Stimulated activated CD8-positive, alpha-beta memory T cell treated with anti-CD3 and anti-CD28 coated beads, Interleukin-12 subunit alpha, Interleukin-12 subunit beta, amount 100 ng/mL, for 4 hours (primary cell): ENCODE measurements around the gene CEP112.

Experiments
- DNase-seq: peaks from one replicate; pipeline ENCODE4 v3.0.0-alpha.2; 2020; ENCODE audit warnings: low read depth

CEP112 gene

DNA sequence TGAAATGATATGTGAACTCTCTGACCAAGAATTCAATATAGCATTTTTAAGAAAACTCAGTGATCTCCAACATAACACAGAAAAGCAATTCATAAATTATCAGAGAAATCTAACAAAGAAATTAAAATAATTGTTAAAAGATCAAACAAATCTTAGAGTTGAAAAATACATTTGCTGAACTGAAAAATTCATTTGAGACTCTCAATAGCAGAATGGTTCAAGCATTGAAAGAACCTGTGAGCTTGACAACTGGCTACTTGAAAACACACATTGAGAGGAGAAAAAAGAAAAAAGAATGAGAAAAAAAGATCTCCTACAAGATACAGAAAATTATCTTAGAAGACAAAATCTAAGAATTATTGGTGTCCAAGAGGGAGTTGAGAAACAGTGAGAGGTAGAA, 203.5 kb downstream of the CEP112 start:
- DNase-seq = no peak

DNA sequence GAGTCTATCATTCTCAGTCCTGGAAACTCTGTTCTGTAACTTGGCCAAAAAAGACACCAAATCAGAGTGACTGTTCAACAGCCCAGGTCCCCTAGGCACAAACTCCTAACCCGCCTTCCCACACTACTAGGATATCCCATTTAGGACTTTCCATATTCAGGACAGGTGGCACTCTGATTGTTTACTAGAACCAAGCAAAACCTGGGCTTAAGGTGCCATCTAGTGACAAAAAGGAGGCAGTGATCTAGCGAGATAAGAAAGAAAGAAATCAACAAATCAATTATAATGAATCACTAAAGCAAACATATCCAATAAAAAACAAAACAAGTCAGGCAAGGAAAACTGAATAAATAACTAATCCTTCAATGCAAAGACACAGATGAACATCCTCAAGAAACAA, 203.9 kb downstream of the CEP112 start:
- DNase-seq = no peak

DNA sequence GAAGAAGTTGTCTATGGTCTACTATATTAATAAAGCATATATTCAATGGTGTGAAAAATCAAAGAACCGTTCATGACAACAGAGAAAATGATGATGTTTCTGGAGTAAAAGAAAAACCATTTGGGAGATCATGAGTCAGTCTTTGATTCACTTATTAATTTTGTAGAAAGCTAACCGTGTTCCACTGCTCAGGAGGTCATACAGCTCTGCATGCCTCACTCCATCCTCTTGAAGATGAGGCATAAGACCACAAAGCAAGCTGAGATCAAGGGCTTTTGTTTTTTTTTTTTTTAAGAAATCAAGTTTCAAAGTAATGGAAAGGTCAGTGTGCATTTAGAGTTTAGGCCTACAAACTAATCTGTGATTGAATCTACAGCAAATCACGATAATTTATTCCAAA, 206.4 kb downstream of the CEP112 start:
- DNase-seq = no peak

GRCh38 chr17:65984299-65984698, 207.6 kb downstream of the CEP112 start:
- DNase-seq = no peak

DNA sequence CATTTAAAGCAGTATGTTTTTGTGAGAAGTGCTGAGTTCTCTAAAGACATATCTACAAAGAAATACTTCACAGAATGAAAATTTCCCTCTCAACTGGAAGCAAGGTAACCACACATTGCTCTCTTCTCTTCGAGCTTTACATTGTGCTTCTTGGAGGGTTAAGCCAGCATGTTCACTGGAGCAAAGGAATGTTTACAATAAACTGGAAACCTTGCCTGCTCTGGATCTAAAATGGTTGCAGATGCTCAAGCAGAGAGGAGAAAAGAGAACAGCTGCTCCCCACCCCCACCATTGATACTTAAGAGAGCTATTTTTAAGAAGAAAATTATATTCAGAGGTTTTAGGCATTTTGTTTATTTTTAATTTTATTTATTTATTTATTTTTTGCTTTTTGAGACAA, 213.1 kb downstream of the CEP112 start:
- DNase-seq = no peak

GRCh38 chr17:65977041-65977440, 214.9 kb downstream of the CEP112 start:
- DNase-seq = no peak

DNA sequence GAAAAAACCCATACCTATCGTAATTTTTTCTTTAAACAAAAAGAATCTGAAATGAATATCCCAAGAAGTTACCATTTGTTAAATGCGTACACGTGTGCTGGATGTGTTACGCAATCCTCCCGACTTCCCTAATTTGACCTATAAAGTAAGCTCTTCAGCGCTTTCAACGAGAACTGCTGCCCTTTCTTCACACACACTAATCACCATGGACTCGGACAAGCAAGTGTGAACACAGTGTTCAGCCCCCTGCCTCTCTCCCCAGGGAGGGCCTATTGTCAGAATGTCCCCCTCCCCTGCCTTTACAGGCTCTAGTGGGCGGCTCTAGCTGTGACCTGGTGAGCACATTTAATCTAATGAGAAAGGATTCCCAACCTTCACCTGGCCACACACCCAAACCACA, 216.1 kb downstream of the CEP112 start:
- no peak for DNase-seq

DNA sequence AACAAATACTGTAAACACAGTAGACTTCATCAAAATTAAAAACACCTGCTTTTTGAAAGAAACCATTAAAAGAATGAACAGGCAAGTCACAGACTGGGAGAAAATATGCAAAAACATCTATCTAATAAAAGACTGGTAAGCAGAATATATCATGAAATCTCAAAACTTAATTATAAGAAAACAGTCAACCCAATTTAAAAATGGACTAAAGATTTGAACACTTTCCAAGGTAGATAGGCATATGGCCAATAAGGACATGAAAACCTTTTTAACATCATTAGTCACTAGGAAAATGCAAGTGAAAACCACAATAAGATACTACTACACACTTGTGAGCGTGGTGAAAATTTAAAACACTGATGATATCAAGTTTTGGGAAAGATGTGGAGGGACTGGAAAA, 218.7 kb downstream of the CEP112 start:
- DNase-seq = no peak

DNA sequence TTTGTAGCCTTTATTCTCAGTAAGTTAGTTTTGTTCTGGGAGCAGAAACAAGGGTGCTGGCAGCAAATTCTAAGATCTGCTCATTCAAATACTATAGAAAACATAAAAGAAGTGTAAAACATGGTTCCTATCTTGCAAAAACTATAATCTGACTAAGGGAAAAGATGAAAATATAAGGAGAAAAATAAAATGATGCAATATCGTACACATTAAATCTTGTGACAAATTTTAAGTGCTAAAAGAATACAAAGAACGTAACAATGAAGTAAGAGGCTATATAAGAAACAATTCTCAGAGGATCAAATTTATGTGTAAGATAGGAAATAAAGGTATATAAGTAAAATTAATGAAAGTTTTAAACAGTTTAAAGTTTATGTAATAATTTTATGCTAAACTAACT, 224.6 kb downstream of the CEP112 start:
- no peak for DNase-seq

- no peak for DNase-seq
These were observed 225.7 kb downstream of the CEP112 start for GRCh38 chr17:65966072-65966695.

GRCh38 chr17:65963179-65963578, 228.8 kb downstream of the CEP112 start:
- DNase-seq = no peak

DNA sequence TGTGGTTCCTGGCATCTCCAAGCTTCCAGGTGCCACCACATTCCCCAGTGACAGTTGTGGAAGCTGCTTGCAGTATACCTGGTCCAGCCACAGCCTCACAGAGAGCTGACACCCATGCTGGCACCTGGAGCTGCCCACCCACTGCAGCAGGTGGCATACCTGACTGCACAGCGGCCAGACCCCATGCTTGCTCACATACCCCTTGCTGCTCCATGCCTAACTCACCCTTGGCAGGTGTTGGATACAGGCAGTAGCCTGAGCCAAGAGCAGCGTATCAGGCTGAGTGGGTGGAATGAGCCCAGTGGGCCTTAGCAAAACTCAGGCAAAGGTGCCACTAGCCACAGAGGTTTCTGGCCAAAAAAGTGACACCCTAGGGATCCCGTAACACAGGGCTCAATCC, 232.3 kb downstream of the CEP112 start:
- DNase-seq = no peak

DNA sequence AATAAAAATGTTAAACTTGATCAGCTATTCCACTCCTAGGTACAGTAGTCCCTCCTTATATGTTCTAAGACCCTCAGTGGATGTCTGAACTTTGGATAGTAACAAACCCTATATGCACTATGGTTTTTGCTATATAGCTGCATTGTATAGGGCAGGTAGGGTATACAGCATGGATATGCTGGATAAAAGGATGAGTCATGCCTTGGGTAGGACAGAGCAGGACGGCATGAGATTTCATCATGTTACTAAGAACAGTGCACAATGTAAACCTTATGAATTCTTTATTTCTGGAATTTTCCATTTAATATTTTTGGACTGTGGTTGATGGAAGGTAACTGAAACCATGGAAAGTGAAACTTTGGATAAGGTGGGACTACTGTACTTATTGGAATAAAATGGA, 235.1 kb downstream of the CEP112 start:
- DNase-seq = no peak

GRCh38 chr17:65954148-65954449, 237.8 kb downstream of the CEP112 start:
- no peak for DNase-seq

- no peak for DNase-seq
These were observed 238.4 kb downstream of the CEP112 start for GRCh38 chr17:65953316-65954147.

DNA sequence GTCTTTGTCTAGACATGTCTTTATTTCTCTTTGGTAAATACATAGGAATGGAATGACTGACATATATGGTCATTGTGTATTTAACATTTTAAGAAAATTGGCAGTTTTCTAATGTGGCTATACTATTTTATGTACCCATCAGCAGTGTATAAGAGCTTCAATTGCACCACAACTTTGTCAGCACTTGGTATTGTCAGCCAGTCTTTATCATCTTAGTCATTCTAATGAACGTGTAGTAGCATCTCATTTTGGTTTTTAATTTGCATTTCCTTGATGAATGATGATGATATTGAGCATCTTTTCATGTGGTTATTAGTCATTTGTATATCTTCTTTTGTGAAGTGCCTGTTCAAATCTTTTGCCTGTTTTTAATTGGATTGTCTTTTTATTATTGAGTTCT, 239.3 kb downstream of the CEP112 start:
- DNase-seq = no peak

GRCh38 chr17:65952015-65952414, 239.9 kb downstream of the CEP112 start:
- DNase-seq = no peak

GRCh38 chr17:65947831-65948230, 244.1 kb downstream of the CEP112 start:
- DNase-seq = no peak

DNA sequence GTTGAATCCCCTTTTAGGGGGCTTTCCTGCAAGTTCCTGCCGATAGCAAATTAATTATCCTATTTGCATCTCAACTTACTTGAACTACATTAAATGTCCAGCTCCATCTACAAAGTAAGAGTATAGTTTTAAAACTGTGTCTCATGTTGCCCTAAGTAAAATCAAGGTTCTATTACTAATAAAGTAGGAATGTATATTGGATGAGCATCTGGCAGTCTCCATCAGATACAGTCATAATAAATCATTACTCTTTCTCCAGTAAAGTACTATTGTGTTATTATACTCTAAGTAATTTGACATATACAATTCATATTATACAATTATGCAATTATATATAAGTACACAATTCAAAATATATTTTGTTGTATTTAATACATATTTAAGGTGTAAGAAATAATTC, 249.3 kb downstream of the CEP112 start:
- DNase-seq = no peak

- DNase-seq = no peak
These were observed 250.5 kb downstream of the CEP112 start for GRCh38 chr17:65941356-65941899.

DNA sequence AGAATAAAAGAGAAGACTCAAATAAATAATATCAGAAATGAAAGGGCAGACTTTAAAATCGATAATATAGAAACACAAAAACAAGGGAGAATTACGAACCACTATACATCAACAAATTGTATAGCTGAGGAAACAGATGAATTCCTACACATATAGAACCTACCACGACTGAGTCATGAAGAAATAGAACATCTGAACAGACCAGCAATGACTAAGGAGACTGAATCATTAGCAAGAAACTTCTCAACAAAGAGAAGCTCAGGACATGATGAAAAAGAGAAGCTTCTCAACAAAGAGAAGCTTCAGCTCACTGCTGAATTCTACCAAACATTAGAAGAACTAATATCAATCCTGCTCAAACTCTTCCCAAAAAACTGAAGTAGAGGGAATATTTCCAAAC, 255.9 kb downstream of the CEP112 start:
- no peak for DNase-seq

GRCh38 chr17:65933290-65933689, 258.6 kb downstream of the CEP112 start:
- DNase-seq = no peak

GRCh38 chr17:65931246-65932149, 260.4 kb downstream of the CEP112 start:
- no peak for DNase-seq
